GM23338 (cell line): Measurements from ENCODE around the gene BIN1. TPM values are rescaled to one million over a fixed set of nuclear protein-coding genes. Genes with fewer than 3 reads are reported as not detected.

Experiments used
- ATAC-seq: fragments of 200-7000 bp; cut with Tn5 transposase; 3 replicates; pipeline ENCODE4 v1.9.1; 2020
- DNase-seq: peaks from one replicate; pipeline ENCODE4 v3.0.0-alpha.2; 2015; ENCODE audit warnings: low spot score
- H2AFZ ChIP-seq: fragments of 200-600 bp; sonication (generic); 2 replicates; pipeline ENCODE4 v1.8.0; 2016; ENCODE audit warnings: antibody characterized with exemption, mild to moderate bottlenecking, moderate library complexity
- H3F3A ChIP-seq: fragments of 200-600 bp; sonication (generic); replicated peaks from 2 replicates; pipeline ENCODE4 v1.8.0; 2017; ENCODE audit warnings: antibody characterized with exemption, mixed run types, low read depth
- H3K27ac ChIP-seq: fragments of 200-600 bp; sonication (generic); 2 replicates; pipeline ENCODE4 v1.6.1; 2016; ENCODE audit warnings: low read depth
- H3K27me3 ChIP-seq: fragments of 200-600 bp; sonication (generic); 2 replicates; pipeline ENCODE4 v1.8.0; 2016; ENCODE audit warnings: mild to moderate bottlenecking, mixed run types, moderate library complexity; ENCODE audit not compliant: insufficient read depth
- H3K36me3 ChIP-seq: fragments of 200-600 bp; sonication (generic); 2 replicates; pipeline ENCODE4 v1.8.0; 2016; ENCODE audit warnings: mild to moderate bottlenecking; ENCODE audit not compliant: insufficient read depth
- H3K4me1 ChIP-seq: fragments of 200-600 bp; sonication (generic); 2 replicates; pipeline ENCODE4 v1.8.0; 2016; ENCODE audit warnings: mild to moderate bottlenecking, moderate library complexity; ENCODE audit not compliant: insufficient read depth
- H3K4me2 ChIP-seq: fragments of 200-600 bp; sonication (generic); 2 replicates; pipeline ENCODE4 v1.7.1; 2017; ENCODE audit warnings: mixed run types
- H3K4me3 ChIP-seq: fragments of 200-600 bp; sonication (generic); 2 replicates; pipeline ENCODE4 v1.6.1; 2016; ENCODE audit warnings: mixed run types
- H3K79me2 ChIP-seq: fragments of 200-600 bp; sonication (generic); replicated peaks from 2 replicates; pipeline ENCODE4 v1.8.0; 2017; ENCODE audit warnings: mild to moderate bottlenecking; ENCODE audit not compliant: insufficient read depth
- H3K9me2 ChIP-seq: fragments of 200-600 bp; sonication (generic); 2 replicates; pipeline ENCODE4 v1.8.0; 2017; ENCODE audit not compliant: insufficient read depth
- H4K20me1 ChIP-seq: fragments of 200-600 bp; sonication (generic); replicated peaks from 2 replicates; pipeline ENCODE4 v1.8.0; 2017; ENCODE audit warnings: mild to moderate bottlenecking; ENCODE audit not compliant: insufficient read depth
- H3K27ac Mint-ChIP-seq: 2 replicates; pipeline ENCODE4 v1.8.0; 2020; ENCODE audit warnings: inconsistent platforms, mild to moderate bottlenecking, moderate library complexity, mixed read lengths
- H3K27me3 Mint-ChIP-seq: 3 replicates; pipeline ENCODE4 v1.8.0; 2022; ENCODE audit warnings: low read depth, mild to moderate bottlenecking, moderate library complexity, mixed read lengths, inconsistent platforms; ENCODE audit not compliant: insufficient read depth, poor library complexity
- H3K36me3 Mint-ChIP-seq: 3 replicates; pipeline ENCODE4 v1.8.0; 2021; ENCODE audit warnings: low read depth, mild to moderate bottlenecking, inconsistent platforms, moderate library complexity, mixed read lengths
- H3K4me1 Mint-ChIP-seq: 3 replicates; pipeline ENCODE4 v1.8.0; 2020; ENCODE audit warnings: mild to moderate bottlenecking, inconsistent platforms, mixed read lengths
- H3K4me3 Mint-ChIP-seq: 3 replicates; pipeline ENCODE4 v1.8.0; 2021; ENCODE audit warnings: moderate library complexity, mild to moderate bottlenecking, inconsistent platforms, mixed read lengths
- H3K9me3 Mint-ChIP-seq: 3 replicates; pipeline ENCODE4 v1.8.0; 2020; ENCODE audit warnings: moderate library complexity, mild to moderate bottlenecking, inconsistent platforms, mixed read lengths
- CREB1 ChIP-seq: fragments of 250-450 bp; sonication (Bioruptor Pico); IDR thresholded peaks from 2 replicates; pipeline ENCODE4 v1.5.0; 2020; ENCODE audit warnings: low read depth, mild to moderate bottlenecking, moderate library complexity
- EZH2 ChIP-seq: fragments of 200-600 bp; sonication (generic); IDR thresholded peaks from one replicate; pipeline ENCODE4 v1.8.0; 2017; ENCODE audit warnings: antibody characterized with exemption, mild to moderate bottlenecking, low read depth; ENCODE audit not compliant: unreplicated experiment
- EZH2phosphoT487 ChIP-seq: fragments of 200-600 bp; sonication (generic); IDR thresholded peaks from one replicate; pipeline ENCODE4 v1.8.1; 2018; ENCODE audit warnings: antibody characterized with exemption; ENCODE audit not compliant: unreplicated experiment
- JUNB ChIP-seq: IDR thresholded peaks from one replicate; pipeline ENCODE4 v1.6.1; 2016; ENCODE audit warnings: antibody characterized with exemption; ENCODE audit not compliant: unreplicated experiment
- NANOG ChIP-seq: IDR thresholded peaks from 2 replicates; pipeline ENCODE4 v1.6.1; 2016; ENCODE audit warnings: antibody characterized with exemption, borderline replicate concordance
- POLR2AphosphoS5 ChIP-seq: IDR thresholded peaks from 2 replicates; pipeline ENCODE4 v1.6.1; 2016; ENCODE audit warnings: antibody characterized with exemption, low read depth
- STAT1 ChIP-seq: IDR thresholded peaks from one replicate; pipeline ENCODE4 v1.6.1; 2016; ENCODE audit warnings: antibody characterized with exemption; ENCODE audit not compliant: unreplicated experiment
- ZNF114 ChIP-seq: fragments of 250-450 bp; sonication (Bioruptor Pico); IDR thresholded peaks from 2 replicates; pipeline ENCODE4 v1.5.0; 2020; ENCODE audit warnings: mild to moderate bottlenecking, moderate library complexity
- ZNF331 ChIP-seq: fragments of 250-450 bp; sonication (Bioruptor Pico); IDR thresholded peaks from 2 replicates; pipeline ENCODE4 v1.5.0; 2020; ENCODE audit warnings: low read depth, mild to moderate bottlenecking, moderate library complexity
- polyA plus RNA-seq: library from polyadenylated mRNA; unstranded; fragments of >200 nt; fragmentation: Nextera tagmentation; extraction: Ambion mirVana; gene quantifications from 2 replicates; pipeline ENCODE4 v1.2.1, GENCODE V29; 2016
- total RNA-seq: library from RNA; depleted of rRNA; stranded (reverse); fragments of >200 nt; shearing (Covaris generic); gene quantifications from 2 replicates; pipeline ENCODE4 v1.2.3, GENCODE V29; 2014
- TF ChIP-seq, protein P1 (sequence below), 2 experiments: fragments of 200-600 bp in 1 of 2; sonication (generic) in 1 of 2; conservative IDR thresholded peaks; 2 replicates each; pipeline versions ENCODE4 v1.5.1 to v1.6.1; 2016 to 2017; ENCODE audit warnings: antibody characterized with exemption in 2 of 2, low read depth in 2 of 2, mild to moderate bottlenecking in 2 of 2, moderate library complexity in 1 of 2
- TF ChIP-seq, protein P2 (sequence below): IDR thresholded peaks from one replicate; pipeline ENCODE4 v1.6.1; 2018; ENCODE audit warnings: antibody characterized with exemption; ENCODE audit not compliant: unreplicated experiment
- TF ChIP-seq, protein P3 (sequence below): IDR thresholded peaks from 2 replicates; pipeline ENCODE4 v1.6.1; 2016; ENCODE audit warnings: antibody characterized with exemption

Gene BIN1
- total and polyA plus RNA-seq, 2 experiments from 2014 or later: 30.1 to 56.4 TPM

DNA sequence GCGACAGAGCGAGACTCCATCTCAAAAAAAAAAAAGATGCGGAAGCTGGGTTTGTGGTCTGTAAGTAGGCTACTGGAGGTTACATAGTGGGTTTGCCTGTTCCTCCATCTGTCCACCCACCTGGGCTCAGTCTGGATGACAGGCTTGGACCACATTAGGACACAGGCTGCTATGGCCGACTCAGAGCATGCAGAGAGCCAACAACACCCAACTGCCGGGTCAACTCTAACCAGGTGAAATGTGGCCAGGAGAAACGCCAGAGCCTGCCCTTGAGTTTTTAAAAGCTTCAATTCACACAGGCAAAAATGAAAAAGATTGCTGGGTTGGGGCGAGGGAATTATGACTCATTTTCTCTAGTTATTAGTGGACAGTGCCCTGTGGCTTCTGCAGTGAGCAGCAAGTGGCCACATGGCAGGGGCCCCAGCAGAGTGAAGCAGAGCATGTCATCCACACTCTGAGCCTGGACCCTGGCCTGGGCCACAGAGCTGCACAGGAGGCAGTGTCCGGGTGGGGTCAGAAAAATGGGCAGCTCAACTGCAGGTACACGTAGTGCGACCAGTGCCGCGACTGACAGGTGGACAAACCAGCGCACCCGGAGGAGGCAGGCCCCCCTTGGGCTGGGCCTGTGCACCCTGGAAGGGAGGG lies 67.4 kb downstream of the BIN1 start (continued):
- TF ChIP-seq, protein P1, sequence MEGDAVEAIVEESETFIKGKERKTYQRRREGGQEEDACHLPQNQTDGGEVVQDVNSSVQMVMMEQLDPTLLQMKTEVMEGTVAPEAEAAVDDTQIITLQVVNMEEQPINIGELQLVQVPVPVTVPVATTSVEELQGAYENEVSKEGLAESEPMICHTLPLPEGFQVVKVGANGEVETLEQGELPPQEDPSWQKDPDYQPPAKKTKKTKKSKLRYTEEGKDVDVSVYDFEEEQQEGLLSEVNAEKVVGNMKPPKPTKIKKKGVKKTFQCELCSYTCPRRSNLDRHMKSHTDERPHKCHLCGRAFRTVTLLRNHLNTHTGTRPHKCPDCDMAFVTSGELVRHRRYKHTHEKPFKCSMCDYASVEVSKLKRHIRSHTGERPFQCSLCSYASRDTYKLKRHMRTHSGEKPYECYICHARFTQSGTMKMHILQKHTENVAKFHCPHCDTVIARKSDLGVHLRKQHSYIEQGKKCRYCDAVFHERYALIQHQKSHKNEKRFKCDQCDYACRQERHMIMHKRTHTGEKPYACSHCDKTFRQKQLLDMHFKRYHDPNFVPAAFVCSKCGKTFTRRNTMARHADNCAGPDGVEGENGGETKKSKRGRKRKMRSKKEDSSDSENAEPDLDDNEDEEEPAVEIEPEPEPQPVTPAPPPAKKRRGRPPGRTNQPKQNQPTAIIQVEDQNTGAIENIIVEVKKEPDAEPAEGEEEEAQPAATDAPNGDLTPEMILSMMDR (conservative IDR thresholded peaks at IDR 0.05; ENCODE audit: low read depth in 2 of 2): no peak
- TF ChIP-seq, protein P2, sequence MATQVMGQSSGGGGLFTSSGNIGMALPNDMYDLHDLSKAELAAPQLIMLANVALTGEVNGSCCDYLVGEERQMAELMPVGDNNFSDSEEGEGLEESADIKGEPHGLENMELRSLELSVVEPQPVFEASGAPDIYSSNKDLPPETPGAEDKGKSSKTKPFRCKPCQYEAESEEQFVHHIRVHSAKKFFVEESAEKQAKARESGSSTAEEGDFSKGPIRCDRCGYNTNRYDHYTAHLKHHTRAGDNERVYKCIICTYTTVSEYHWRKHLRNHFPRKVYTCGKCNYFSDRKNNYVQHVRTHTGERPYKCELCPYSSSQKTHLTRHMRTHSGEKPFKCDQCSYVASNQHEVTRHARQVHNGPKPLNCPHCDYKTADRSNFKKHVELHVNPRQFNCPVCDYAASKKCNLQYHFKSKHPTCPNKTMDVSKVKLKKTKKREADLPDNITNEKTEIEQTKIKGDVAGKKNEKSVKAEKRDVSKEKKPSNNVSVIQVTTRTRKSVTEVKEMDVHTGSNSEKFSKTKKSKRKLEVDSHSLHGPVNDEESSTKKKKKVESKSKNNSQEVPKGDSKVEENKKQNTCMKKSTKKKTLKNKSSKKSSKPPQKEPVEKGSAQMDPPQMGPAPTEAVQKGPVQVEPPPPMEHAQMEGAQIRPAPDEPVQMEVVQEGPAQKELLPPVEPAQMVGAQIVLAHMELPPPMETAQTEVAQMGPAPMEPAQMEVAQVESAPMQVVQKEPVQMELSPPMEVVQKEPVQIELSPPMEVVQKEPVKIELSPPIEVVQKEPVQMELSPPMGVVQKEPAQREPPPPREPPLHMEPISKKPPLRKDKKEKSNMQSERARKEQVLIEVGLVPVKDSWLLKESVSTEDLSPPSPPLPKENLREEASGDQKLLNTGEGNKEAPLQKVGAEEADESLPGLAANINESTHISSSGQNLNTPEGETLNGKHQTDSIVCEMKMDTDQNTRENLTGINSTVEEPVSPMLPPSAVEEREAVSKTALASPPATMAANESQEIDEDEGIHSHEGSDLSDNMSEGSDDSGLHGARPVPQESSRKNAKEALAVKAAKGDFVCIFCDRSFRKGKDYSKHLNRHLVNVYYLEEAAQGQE: no peak
- TF ChIP-seq CREB1 (CRISPR knock-in tag) (no peak), EZH2phosphoT487 (no peak)
- TF ChIP-seq, protein P3, sequence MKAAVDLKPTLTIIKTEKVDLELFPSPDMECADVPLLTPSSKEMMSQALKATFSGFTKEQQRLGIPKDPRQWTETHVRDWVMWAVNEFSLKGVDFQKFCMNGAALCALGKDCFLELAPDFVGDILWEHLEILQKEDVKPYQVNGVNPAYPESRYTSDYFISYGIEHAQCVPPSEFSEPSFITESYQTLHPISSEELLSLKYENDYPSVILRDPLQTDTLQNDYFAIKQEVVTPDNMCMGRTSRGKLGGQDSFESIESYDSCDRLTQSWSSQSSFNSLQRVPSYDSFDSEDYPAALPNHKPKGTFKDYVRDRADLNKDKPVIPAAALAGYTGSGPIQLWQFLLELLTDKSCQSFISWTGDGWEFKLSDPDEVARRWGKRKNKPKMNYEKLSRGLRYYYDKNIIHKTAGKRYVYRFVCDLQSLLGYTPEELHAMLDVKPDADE: no peak

DNA sequence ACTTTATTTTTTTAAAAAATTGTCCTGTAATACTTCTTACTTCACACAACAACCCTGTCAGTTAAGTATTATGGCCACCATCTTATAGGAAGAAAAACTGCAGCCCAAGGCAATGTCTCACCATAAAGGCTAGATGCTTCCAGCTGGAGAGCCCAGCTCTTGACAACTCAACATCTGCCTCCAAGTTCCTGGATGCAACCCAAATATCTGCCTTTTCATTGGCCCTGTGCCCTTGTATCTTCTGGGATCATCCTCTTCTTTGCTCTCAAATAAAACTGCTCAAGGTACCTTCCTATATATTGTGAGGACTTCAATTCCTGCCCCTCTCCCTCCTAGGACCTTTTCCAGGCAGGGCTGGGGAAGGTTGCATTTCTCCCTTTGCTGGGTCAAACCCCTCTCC lies 69.5 kb downstream of the BIN1 start:
- H3K27me3 ChIP-seq: no peaks in the 10 kb centered on the region
- H3K9me3 Mint-ChIP-seq: 0 out of 3 replicates have a peak, but pooled peaks cover 3% of the 10 kb centered on the region
- no peaks in the 10 kb centered on the region for H3K79me2 ChIP-seq
- no peak overlapping the region for H3K27ac ChIP-seq
- H3K4me1 ChIP-seq: no peaks in the 10 kb centered on the region
- no peak for DNase-seq
- H3K4me3 ChIP-seq: no peak overlapping the region
- no peaks in the 10 kb centered on the region for H3F3A ChIP-seq
- no peak overlapping the region for H3K27ac Mint-ChIP-seq
- no peak overlapping the region for H3K4me3 Mint-ChIP-seq
- H3K4me1 Mint-ChIP-seq: no peaks in the 10 kb centered on the region
- H3K27me3 Mint-ChIP-seq: peaks cover 8% of the 10 kb centered on the region
- no peak overlapping the region for H2AFZ ChIP-seq
- H3K4me2 ChIP-seq: no peak overlapping the region
- H3K36me3 ChIP-seq: no peaks in the 10 kb centered on the region
- no peak for ATAC-seq
- no peaks in the 10 kb centered on the region for H3K9me2 ChIP-seq
- no peaks in the 10 kb centered on the region for H3K36me3 Mint-ChIP-seq
- H4K20me1 ChIP-seq: no peaks in the 10 kb centered on the region
- TF ChIP-seq ZNF331 (CRISPR knock-in tag) (no peak), JUNB (no peak), STAT1 (no peak), NANOG (no peak), POLR2AphosphoS5 (no peak), EZH2 (no peak), CREB1 (CRISPR knock-in tag) (no peak), EZH2phosphoT487 (no peak), ZNF114 (no peak)
- TF ChIP-seq, protein P3: no peak
- TF ChIP-seq, protein P1 (conservative IDR thresholded peaks at IDR 0.05; ENCODE audit: low read depth in 2 of 2): no peak
